OCI-LY7 (cell line): ENCODE data around the gene DEPDC1B.

Experiments
- EZH2phosphoT487 ChIP-seq: fragments of 200-600 bp; sonication (generic); IDR thresholded peaks from 2 replicates; pipeline ENCODE4 v1.6.1; 2018; ENCODE audit warnings: low read depth, borderline replicate concordance, mild to moderate bottlenecking, mixed run types, antibody characterized with exemption, low read length, moderate library complexity, mixed read lengths
- TF ChIP-seq, protein P1 (sequence below): fragments of 200-600 bp; sonication (generic); conservative IDR thresholded peaks from 2 replicates; pipeline ENCODE4 v1.5.1; 2014; ENCODE audit warnings: mild to moderate bottlenecking, antibody characterized with exemption, low read length, moderate library complexity, mixed read lengths

DNA sequence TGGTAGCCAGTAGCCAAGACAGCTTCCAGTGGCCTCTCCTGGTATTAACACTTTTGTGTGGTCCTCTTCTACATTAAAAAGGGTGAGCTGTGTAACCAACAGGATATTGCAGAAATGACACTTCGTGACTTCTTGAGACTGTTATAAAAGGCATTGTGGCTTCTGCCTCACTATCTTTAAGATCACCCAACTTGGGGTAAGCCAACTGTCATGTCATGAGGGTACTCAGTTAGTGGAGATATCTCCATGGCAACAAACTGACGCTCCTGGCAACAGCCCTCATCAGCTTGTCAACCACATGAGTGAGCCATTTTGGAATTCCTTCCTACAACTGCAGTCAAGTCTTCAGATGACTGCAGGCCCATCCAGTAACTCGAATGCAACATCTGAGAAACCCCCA lies 121.7 kb downstream of the DEPDC1B start:
- TF ChIP-seq, protein P1, sequence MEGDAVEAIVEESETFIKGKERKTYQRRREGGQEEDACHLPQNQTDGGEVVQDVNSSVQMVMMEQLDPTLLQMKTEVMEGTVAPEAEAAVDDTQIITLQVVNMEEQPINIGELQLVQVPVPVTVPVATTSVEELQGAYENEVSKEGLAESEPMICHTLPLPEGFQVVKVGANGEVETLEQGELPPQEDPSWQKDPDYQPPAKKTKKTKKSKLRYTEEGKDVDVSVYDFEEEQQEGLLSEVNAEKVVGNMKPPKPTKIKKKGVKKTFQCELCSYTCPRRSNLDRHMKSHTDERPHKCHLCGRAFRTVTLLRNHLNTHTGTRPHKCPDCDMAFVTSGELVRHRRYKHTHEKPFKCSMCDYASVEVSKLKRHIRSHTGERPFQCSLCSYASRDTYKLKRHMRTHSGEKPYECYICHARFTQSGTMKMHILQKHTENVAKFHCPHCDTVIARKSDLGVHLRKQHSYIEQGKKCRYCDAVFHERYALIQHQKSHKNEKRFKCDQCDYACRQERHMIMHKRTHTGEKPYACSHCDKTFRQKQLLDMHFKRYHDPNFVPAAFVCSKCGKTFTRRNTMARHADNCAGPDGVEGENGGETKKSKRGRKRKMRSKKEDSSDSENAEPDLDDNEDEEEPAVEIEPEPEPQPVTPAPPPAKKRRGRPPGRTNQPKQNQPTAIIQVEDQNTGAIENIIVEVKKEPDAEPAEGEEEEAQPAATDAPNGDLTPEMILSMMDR: no peak
- TF ChIP-seq EZH2phosphoT487: no peak
